HUES48 (cell line): ENCODE measurements around the gene UMAD1.

Experiments
- H3K27ac ChIP-seq: one replicate; pipeline ENCODE4 v1.7.0; 2013; ENCODE audit warnings: low read depth, low read length, inconsistent platforms
- H3K27me3 ChIP-seq: 2 replicates; pipeline ENCODE4 v1.6.1; 2013; ENCODE audit warnings: mild to moderate bottlenecking, low read length; ENCODE audit not compliant: control insufficient read depth, insufficient read depth
- H3K36me3 ChIP-seq: 2 replicates; pipeline ENCODE4 v1.6.1; 2013; ENCODE audit warnings: low read length; ENCODE audit not compliant: control insufficient read depth, insufficient read depth
- H3K4me1 ChIP-seq: 2 replicates; pipeline ENCODE4 v1.6.1; 2013; ENCODE audit warnings: mild to moderate bottlenecking, low read length; ENCODE audit not compliant: control insufficient read depth, insufficient read depth
- H3K4me3 ChIP-seq: 2 replicates; pipeline ENCODE4 v1.5.1; 2013; ENCODE audit warnings: mild to moderate bottlenecking, low read depth, low read length
- H3K9ac ChIP-seq: 2 replicates; pipeline ENCODE4 v1.6.1; 2013; ENCODE audit warnings: mild to moderate bottlenecking, low read depth, low read length, moderate library complexity
- H3K9me3 ChIP-seq: 2 replicates; pipeline ENCODE4 v1.6.1; 2013; ENCODE audit warnings: low read length; ENCODE audit not compliant: control insufficient read depth, insufficient read depth

Gene UMAD1

GRCh38 chr7:7720750-7721621 is 80.4 kb downstream of the UMAD1 start:
- H3K36me3 ChIP-seq = no peaks in the 10 kb centered on the region
- no peaks in the 10 kb centered on the region for H3K4me1 ChIP-seq
- H3K27ac ChIP-seq = no peak overlapping the region
- H3K9ac ChIP-seq = no peak overlapping the region
- no peak overlapping the region for H3K4me3 ChIP-seq
- no peaks in the 10 kb centered on the region for H3K9me3 ChIP-seq
- H3K27me3 ChIP-seq = no peaks in the 10 kb centered on the region

DNA sequence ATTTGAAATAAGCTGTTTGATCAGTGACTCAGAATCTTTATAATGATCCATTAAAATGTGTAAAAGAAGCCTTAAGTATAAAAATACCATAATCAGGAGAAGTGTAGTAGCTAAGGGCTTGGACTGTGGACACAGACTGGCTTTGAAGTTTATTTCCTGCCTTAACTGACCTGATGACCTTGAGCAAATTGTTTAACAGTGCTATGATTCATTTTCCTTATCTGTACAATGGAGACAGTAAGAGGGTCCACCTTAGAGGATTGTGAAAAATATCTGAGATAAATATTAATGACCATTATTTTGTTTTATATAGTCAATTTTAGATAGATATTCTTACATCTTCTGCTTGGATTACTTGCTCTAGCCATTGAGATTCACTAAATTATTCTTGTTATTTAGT is 91.2 kb downstream of the UMAD1 start:
- H3K9ac ChIP-seq = no peak overlapping the region
- H3K36me3 ChIP-seq = no peaks in the 10 kb centered on the region
- no peaks in the 10 kb centered on the region for H3K27me3 ChIP-seq
- 0 out of 2 replicates have a peak, but pooled peaks cover 3% of the 10 kb centered on the region for H3K4me1 ChIP-seq
- H3K9me3 ChIP-seq = no peaks in the 10 kb centered on the region
- no peak overlapping the region for H3K27ac ChIP-seq
- H3K4me3 ChIP-seq = no peak overlapping the region

- no peak overlapping the region for H3K27ac ChIP-seq
- no peaks in the 10 kb centered on the region for H3K27me3 ChIP-seq
- H3K9ac ChIP-seq = no peak overlapping the region
- no peak overlapping the region for H3K4me3 ChIP-seq
- 0 out of 2 replicates have a peak, but pooled peaks cover 5% of the 10 kb centered on the region for H3K4me1 ChIP-seq
- no peaks in the 10 kb centered on the region for H3K9me3 ChIP-seq
- no peaks in the 10 kb centered on the region for H3K36me3 ChIP-seq
Observed at GRCh38 chr7:7732621-7733281, 92.2 kb downstream of the UMAD1 start.

- H3K36me3 ChIP-seq = no peaks in the 10 kb centered on the region
- no peaks in the 10 kb centered on the region for H3K27me3 ChIP-seq
- no peak overlapping the region for H3K9ac ChIP-seq
- H3K9me3 ChIP-seq = no peaks in the 10 kb centered on the region
- H3K4me1 ChIP-seq = peaks cover 12% of the 10 kb centered on the region; the same call in 1 of the 2 replicates
- no peak overlapping the region for H3K27ac ChIP-seq
- no peak overlapping the region for H3K4me3 ChIP-seq
Observed at GRCh38 chr7:7736671-7737070, 96.1 kb downstream of the UMAD1 start.

DNA sequence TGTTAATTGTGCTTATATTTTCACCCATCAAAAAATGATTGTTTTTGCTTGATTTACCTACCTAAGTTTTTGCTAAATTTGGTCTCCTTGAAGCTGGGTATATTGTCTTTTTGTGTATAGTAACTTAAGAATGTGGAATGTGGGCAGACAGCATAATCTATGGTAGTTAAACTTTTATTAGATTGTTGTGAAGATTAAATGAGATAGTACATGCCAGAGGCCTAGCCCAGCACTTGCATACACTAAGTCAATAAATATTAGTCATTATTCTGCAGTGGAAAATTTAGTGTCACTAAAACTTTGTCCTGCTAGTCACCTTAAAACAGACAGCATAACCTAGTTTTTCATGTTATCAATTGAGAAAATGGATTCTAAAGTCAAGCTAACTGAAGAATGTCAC is 97.1 kb downstream of the UMAD1 start:
- Histone ChIP-seq H3K9ac (no peak overlapping the region), H3K27me3 (no peaks in the 10 kb centered on the region), H3K9me3 (no peaks in the 10 kb centered on the region), H3K4me3 (no peak overlapping the region), H3K27ac (no peak overlapping the region), H3K4me1 (peaks cover 13% of the 10 kb centered on the region; the same call in 1 of the 2 replicates), H3K36me3 (no peaks in the 10 kb centered on the region)

- H3K4me3 ChIP-seq = no peak overlapping the region
- no peaks in the 10 kb centered on the region for H3K9me3 ChIP-seq
- H3K27ac ChIP-seq = no peak overlapping the region
- H3K4me1 ChIP-seq = peaks cover 18% of the 10 kb centered on the region; the same call in 1 of the 2 replicates
- no peak overlapping the region for H3K9ac ChIP-seq
- no peaks in the 10 kb centered on the region for H3K36me3 ChIP-seq
- H3K27me3 ChIP-seq = no peaks in the 10 kb centered on the region
Observed at GRCh38 chr7:7738177-7738576, 97.6 kb downstream of the UMAD1 start.

DNA sequence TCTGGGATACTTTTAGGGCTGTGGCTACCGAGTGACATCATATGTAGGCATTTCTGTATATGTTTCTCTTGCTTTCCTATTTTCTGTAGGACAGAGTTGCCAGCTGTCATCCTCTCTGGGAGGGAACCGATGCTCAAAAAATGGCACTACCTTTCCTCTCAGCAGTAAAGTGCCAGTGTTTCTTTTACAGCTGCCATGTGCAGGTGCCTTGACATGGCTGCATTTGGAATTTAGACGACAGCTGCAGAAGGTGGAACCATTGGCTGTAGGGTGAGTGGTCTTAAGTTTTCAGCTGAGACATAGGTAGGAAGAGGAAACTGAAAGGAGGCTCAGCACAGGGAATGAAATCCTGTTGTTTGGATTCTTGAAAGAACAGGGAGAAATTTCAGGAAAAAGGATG is 98.1 kb downstream of the UMAD1 start:
- H3K4me3 ChIP-seq = no peak overlapping the region
- H3K4me1 ChIP-seq = peaks cover 20% of the 10 kb centered on the region; the same call in 1 of the 2 replicates
- H3K9me3 ChIP-seq = no peaks in the 10 kb centered on the region
- no peaks in the 10 kb centered on the region for H3K27me3 ChIP-seq
- H3K27ac ChIP-seq = no peak overlapping the region
- H3K36me3 ChIP-seq = no peaks in the 10 kb centered on the region
- no peak overlapping the region for H3K9ac ChIP-seq

- peaks cover 20% of the 10 kb centered on the region; the same call in 1 of the 2 replicates for H3K4me1 ChIP-seq
- H3K9me3 ChIP-seq = no peaks in the 10 kb centered on the region
- no peaks in the 10 kb centered on the region for H3K27me3 ChIP-seq
- no peak overlapping the region for H3K27ac ChIP-seq
- no peak overlapping the region for H3K4me3 ChIP-seq
- no peaks in the 10 kb centered on the region for H3K36me3 ChIP-seq
- H3K9ac ChIP-seq = no peak overlapping the region
Observed at GRCh38 chr7:7739204-7740036, 98.9 kb downstream of the UMAD1 start.

DNA sequence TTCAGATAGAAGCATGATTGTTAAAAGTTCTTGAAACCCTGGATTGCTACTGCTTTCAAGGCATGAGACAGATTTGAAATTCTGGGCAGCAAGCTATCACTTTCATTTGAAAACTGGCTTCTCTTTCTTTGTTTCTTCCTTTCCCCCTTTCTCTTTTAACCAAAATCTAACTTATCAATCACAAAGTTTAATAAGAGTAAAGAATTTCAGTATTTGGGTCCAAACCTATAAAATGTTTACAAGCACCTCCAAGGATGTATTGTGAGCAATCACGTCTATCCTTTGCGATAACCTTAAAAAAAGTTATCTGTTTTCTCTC is 99.4 kb downstream of the UMAD1 start:
- Histone ChIP-seq H3K36me3 (no peaks in the 10 kb centered on the region), H3K27me3 (no peaks in the 10 kb centered on the region), H3K9ac (no peak overlapping the region), H3K9me3 (no peaks in the 10 kb centered on the region), H3K27ac (no peak overlapping the region), H3K4me1 (peaks cover 20% of the 10 kb centered on the region; the same call in 1 of the 2 replicates), H3K4me3 (no peak overlapping the region)

- no peak overlapping the region for H3K27ac ChIP-seq
- H3K36me3 ChIP-seq = no peaks in the 10 kb centered on the region
- H3K27me3 ChIP-seq = no peaks in the 10 kb centered on the region
- H3K9ac ChIP-seq = no peak overlapping the region
- no peaks in the 10 kb centered on the region for H3K9me3 ChIP-seq
- peaks cover 15% of the 10 kb centered on the region; the same call in 1 of the 2 replicates for H3K4me1 ChIP-seq
- no peak overlapping the region for H3K4me3 ChIP-seq
Observed at GRCh38 chr7:7742223-7742622, 101.7 kb downstream of the UMAD1 start.
